Colonic mucosa (tissue), 4 donors: ENCODE results near the gene ATP8B3. TPM values are rescaled to one million over a fixed set of nuclear protein-coding genes. Genes with fewer than 3 reads are reported as not detected.

Experiments used
- DNase-seq: peaks from one replicate; pipeline ENCODE4 v3.0.0-alpha.2; 2020
- H3K27ac ChIP-seq: fragments of 200-600 bp; one replicate; pipeline ENCODE4 v1.8.0; 2021
- H3K27me3 ChIP-seq: fragments of 200-600 bp; one replicate; pipeline ENCODE4 v1.8.0; 2021
- H3K36me3 ChIP-seq: fragments of 200-600 bp; one replicate; pipeline ENCODE4 v1.8.0; 2021
- H3K4me1 ChIP-seq: fragments of 200-600 bp; one replicate; pipeline ENCODE4 v1.8.0; 2021; ENCODE audit warnings: mild to moderate bottlenecking
- H3K4me3 ChIP-seq: fragments of 200-600 bp; one replicate; pipeline ENCODE4 v1.8.0; 2021
- H3K9ac ChIP-seq, 2 donors: one replicate each; pipeline ENCODE4 v1.7.0; 2013; ENCODE audit warnings: control low read depth in 2 of 2, low read depth in 2 of 2, low read length in 2 of 2
- H3K9me3 ChIP-seq: fragments of 200-600 bp; one replicate; pipeline ENCODE4 v1.8.0; 2021
- intact Hi-C: fragments of 100-400 bp; cut with DNase I; formaldehyde crosslinking; loops from one replicate; pipeline ENCODE4 v1.14.1; 2022
- total RNA-seq, 2 donors: library from RNA; stranded (reverse); fragmentation: NEBNext Ultra II Directional in 1 of 2; extraction: Animal tissue kit (Norgen Biotek cat#: 25700) in 1 of 2; gene quantifications; one replicate each; pipeline ENCODE4 v1.2.1, GENCODE V29; 2021
- TF ChIP-seq, protein P1 (sequence below): fragments of 200-600 bp; IDR thresholded peaks from one replicate; pipeline ENCODE4 v1.8.0; 2022; ENCODE audit warnings: antibody characterized with exemption, mild to moderate bottlenecking
- donor health status: healthy.
- donor health status: DM: no; HTN: no; CAD: no.
- donor health status: DM: no; HTN: no; CAD: no.

The ATP8B3 gene
- total RNA-seq, 2 donors from 2014 or later: 0.15 to 0.42 TPM

DNA sequence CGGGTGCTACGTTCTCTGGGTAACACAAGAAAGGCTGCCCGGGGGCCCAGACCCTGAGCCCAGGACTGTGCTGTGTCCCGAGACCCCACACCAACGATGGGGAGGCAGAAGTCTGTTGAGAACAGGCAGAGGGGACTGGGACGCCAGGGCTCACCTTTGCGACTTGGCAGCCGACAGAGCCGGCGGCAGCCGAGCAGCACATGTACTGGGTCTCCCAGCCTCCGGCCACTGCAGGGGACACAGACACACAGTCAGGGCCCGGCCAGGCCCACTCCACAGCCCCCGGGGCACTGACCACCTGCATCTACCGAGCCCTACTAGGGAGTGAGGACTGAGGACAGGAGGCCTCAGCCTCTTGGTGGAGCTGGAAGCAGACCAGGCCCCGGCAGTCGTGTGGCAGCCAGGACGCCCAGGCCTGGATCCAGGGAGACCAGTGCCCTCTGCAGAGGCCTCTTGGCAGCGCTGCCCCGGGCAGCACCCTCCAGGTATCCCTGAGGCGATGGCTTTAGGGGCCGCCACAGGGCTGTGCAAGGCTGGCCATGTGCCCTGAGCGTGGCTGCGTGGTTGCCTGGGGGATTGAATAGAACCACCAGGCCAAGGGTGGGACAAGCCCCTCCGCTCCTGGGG lies 5.6 kb upstream of the ATP8B3 start:
- H3K27me3 ChIP-seq: no peaks in the 10 kb centered on the region
- no peak for DNase-seq
- no peak overlapping the region for H3K27ac ChIP-seq
- no peaks in the 10 kb centered on the region for H3K9me3 ChIP-seq
- peaks cover 8% of the 10 kb centered on the region for H3K4me1 ChIP-seq
- peaks cover 17% of the 10 kb centered on the region for H3K36me3 ChIP-seq
- no peak overlapping the region for H3K4me3 ChIP-seq
- no peak overlapping the region for H3K9ac ChIP-seq
- TF ChIP-seq, protein P1, sequence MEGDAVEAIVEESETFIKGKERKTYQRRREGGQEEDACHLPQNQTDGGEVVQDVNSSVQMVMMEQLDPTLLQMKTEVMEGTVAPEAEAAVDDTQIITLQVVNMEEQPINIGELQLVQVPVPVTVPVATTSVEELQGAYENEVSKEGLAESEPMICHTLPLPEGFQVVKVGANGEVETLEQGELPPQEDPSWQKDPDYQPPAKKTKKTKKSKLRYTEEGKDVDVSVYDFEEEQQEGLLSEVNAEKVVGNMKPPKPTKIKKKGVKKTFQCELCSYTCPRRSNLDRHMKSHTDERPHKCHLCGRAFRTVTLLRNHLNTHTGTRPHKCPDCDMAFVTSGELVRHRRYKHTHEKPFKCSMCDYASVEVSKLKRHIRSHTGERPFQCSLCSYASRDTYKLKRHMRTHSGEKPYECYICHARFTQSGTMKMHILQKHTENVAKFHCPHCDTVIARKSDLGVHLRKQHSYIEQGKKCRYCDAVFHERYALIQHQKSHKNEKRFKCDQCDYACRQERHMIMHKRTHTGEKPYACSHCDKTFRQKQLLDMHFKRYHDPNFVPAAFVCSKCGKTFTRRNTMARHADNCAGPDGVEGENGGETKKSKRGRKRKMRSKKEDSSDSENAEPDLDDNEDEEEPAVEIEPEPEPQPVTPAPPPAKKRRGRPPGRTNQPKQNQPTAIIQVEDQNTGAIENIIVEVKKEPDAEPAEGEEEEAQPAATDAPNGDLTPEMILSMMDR: no peak
- intact Hi-C loops: no loop called here

DNA sequence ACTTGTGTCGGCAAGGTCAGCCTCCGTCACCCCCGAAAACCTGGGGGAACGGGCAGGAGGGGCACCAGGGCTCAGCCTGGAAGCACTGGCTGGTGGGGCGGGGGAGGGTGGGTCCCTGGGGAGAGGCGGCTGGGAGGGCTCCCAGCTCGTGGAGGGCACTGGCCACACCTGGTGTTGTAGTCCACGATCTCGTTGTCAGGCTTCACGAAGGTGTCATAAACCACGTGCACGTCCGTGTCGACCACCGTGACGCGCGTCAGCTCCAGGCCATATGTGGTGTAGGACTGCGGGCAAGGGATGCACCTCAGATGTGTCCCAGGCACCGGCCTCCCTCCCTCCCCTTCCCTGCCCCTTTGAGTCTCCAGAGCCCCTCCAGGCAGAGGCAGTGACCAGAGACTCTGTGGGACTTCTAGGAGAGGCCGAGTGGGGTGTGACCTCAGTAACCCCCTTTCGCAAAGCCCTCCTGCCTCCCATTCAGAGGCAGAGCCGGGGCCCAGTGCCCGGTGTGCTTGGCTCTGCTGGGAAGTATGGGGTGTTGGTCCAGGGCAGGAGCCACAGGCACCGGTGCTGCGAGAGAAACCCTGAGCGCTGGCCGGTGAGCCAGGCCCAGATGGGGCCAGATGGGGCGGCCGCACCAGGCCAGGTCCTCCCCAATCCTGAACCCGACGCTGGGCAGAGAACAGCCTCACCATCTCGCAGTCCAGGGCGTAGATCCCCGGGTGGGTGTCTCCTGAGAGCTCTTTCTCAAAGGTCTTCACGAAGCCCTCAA lies 4.6 kb upstream of the ATP8B3 start:
- Histone ChIP-seq H3K4me3 (no peak overlapping the region), H3K4me1 (peaks cover 10% of the 10 kb centered on the region), H3K9me3 (no peaks in the 10 kb centered on the region), H3K27me3 (no peaks in the 10 kb centered on the region), H3K9ac (no peak overlapping the region), H3K36me3 (peaks cover 17% of the 10 kb centered on the region), H3K27ac (no peak overlapping the region)
- TF ChIP-seq, protein P1: no peak
- intact Hi-C loops: no loop called here
- DNase-seq: no peak

DNA sequence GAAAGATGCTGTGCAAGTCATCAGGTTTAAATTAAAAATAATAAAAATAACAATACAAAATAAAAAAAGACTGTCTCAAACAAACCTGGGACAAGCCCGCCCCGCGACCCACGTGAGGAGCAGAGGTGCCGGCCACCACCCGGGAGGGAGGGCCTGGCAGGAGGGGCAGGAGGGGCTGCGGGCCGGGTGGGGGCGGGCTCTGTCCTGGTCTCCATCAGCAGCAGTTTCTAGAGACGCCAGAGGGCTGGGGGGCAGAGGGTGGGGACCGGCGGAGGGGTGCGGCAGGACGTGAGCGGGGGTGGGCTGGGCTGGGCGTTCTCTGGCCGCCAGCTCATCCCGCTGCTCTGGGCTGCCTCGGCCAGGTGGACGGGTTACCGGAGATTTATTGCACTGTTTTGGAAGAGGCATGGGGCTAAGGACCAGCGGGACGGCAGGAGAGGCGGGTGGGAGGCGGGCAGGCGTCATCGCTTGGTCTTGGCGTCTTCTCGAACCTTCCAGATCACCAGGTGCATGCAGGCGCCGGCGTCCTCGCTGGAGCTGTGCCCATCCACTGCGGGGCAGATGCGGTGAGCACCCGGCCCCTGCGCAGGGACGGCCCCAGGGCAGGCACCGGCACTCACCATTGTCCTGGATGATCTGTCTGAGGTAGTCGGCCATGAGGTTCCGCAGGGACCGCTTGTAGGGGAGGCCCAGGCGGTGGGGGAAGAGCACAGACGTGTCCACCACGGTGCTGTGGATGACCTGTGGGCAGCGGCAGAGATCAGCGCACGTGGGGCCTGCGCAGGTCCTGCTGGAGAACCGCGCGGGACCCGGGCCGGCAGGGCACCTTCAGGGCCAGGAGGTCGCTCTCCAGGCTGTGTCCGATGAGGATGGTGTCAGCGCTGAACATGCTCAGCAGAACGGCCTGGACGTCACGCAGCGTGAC lies 3.8 kb upstream of the ATP8B3 start:
- intact Hi-C loops: no loop called here
- Histone ChIP-seq H3K4me1 (peaks cover 13% of the 10 kb centered on the region), H3K36me3 (peaks cover 17% of the 10 kb centered on the region), H3K9me3 (no peaks in the 10 kb centered on the region), H3K27ac (no peak overlapping the region), H3K27me3 (no peaks in the 10 kb centered on the region), H3K9ac (no peak overlapping the region), H3K4me3 (no peak overlapping the region)
- DNase-seq: no peak
- TF ChIP-seq, protein P1: no peak

DNA sequence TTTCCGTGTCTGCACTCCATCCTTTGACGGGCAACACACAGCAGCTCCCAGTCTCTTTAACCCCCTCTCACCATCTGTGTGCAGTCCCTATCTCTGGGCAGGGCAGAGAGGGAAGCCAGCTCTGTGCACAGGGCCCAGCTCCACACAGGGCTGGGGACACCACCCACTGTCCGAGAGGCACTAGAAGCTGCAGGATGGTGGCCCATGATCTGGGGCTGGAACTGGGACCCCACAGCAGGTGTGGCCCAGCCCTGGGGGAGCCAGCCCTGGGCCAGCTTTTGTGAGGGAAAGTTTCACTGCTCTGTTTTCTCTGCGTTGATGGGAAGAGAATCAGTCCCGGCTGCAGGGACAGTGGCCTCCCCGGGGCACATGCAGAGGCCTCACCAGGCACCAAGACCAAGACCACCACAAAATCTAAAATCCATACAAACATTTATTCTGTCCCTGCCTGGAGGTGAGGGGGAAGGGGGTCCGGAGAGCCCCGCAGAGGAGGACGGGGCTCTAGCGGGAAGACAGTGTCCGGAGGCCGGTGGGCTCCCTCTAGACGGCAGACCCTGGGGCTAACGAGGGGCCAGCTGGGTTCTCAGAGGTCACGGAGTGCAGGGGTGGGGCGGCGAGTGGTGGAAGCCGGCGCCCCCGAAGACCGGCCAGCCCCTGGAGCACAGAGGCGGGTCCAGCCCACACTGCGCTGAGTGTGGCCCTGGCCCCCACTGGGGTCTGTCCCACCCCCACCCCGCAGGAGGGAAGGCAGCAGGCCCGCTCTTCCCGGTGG lies 2.9 kb upstream of the ATP8B3 start:
- Histone ChIP-seq H3K4me3 (no peak overlapping the region), H3K27me3 (no peaks in the 10 kb centered on the region), H3K9me3 (no peaks in the 10 kb centered on the region), H3K4me1 (peaks cover 13% of the 10 kb centered on the region), H3K27ac (no peak overlapping the region), H3K9ac (no peak overlapping the region), H3K36me3 (peaks cover 17% of the 10 kb centered on the region)
- DNase-seq: no peak
- TF ChIP-seq, protein P1: no peak
- intact Hi-C loops: no loop called here

DNA sequence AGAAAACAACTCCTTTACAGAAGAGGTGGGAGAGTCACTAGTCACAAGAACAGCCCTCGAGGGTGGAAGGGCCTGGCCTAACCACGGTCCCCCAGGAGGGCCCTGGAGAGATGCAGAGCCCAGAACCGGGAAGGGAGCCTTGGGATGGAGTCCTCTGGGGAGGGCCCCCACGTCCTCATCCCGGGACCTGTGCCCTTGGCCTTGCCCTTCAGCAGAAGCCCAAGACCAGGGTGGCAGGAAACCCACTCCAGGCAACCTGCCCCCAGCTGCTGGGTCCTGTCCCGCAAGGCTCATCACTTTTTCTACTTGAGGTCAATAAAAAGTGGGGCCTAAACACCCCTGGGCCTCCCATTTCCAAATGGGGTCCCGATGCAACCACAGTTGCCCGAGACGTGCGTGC lies 2.3 kb upstream of the ATP8B3 start:
- peaks cover 12% of the 10 kb centered on the region for H3K36me3 ChIP-seq
- H3K4me1 ChIP-seq: peaks cover 13% of the 10 kb centered on the region
- no peaks in the 10 kb centered on the region for H3K27me3 ChIP-seq
- no peak overlapping the region for H3K9ac ChIP-seq
- intact Hi-C loops: no loop called here
- no peaks in the 10 kb centered on the region for H3K9me3 ChIP-seq
- no peak overlapping the region for H3K4me3 ChIP-seq
- TF ChIP-seq, protein P1: no peak
- no peak for DNase-seq
- no peak overlapping the region for H3K27ac ChIP-seq
